ENCODE results near the gene LBHD1. TPM values are rescaled to one million over a fixed set of nuclear protein-coding genes. Genes with fewer than 3 reads are reported as not detected.
"Not testable (repeated sequence)": the region's sequence is repeated elsewhere in the genome, so short reads cannot be mapped to it uniquely, and the experiment has no call there.

The LBHD1 gene
- total RNA-seq, 1 donor from 2014 or later, result 1.1 TPM

- no peak for TF ChIP-seq CTCF (IDR thresholded peaks at IDR 0.05; ENCODE audit: insufficient read depth, low read length, severe bottlenecking)
- H3K27me3 ChIP-seq (ENCODE audit: control insufficient read depth, insufficient read depth, low read length), result no peaks in the 10 kb centered on the region
- peak overlapping the region; percentile 98 for H3K4me3 ChIP-seq (ENCODE audit: low read depth, low read length)
- H3K36me3 ChIP-seq (ENCODE audit: control insufficient read depth, insufficient read depth, low read length), result peaks cover 5% of the 10 kb centered on the region
- no peak for FAIRE-seq
- DNase-seq (ENCODE audit: low read depth), result no peak
These were observed 6.3 kb upstream of the LBHD1 start for GRCh38 chr11:62678433-62678769.

- FAIRE-seq, result no peak
- H3K27me3 ChIP-seq (ENCODE audit: control insufficient read depth, insufficient read depth, low read length), result no peaks in the 10 kb centered on the region
- H3K4me3 ChIP-seq (ENCODE audit: low read depth, low read length), result no peak overlapping the region
- peaks cover 5% of the 10 kb centered on the region for H3K36me3 ChIP-seq (ENCODE audit: control insufficient read depth, insufficient read depth, low read length)
- no peak for DNase-seq (ENCODE audit: low read depth)
- no peak for TF ChIP-seq CTCF (IDR thresholded peaks at IDR 0.05; ENCODE audit: insufficient read depth, low read length, severe bottlenecking)
These were observed 5.6 kb upstream of the LBHD1 start for GRCh38 chr11:62677714-62678113.

GRCh38 chr11:62677156-62677555, 5.1 kb upstream of the LBHD1 start:
- Histone ChIP-seq H3K27me3 (ENCODE audit: control insufficient read depth, insufficient read depth, low read length) (no peaks in the 10 kb centered on the region), H3K36me3 (ENCODE audit: control insufficient read depth, insufficient read depth, low read length) (peaks cover 5% of the 10 kb centered on the region), H3K4me3 (ENCODE audit: low read depth, low read length) (no peak overlapping the region)
- DNase-seq (ENCODE audit: low read depth) (no peak), FAIRE-seq (no peak)
- no peak for TF ChIP-seq CTCF (IDR thresholded peaks at IDR 0.05; ENCODE audit: insufficient read depth, low read length, severe bottlenecking)

- Histone ChIP-seq H3K36me3 (ENCODE audit: control insufficient read depth, insufficient read depth, low read length) (peaks cover 5% of the 10 kb centered on the region), H3K4me3 (ENCODE audit: low read depth, low read length) (no peak overlapping the region), H3K27me3 (ENCODE audit: control insufficient read depth, insufficient read depth, low read length) (no peaks in the 10 kb centered on the region)
- no peak for DNase-seq (ENCODE audit: low read depth)
- FAIRE-seq, result no peak
- TF ChIP-seq CTCF (IDR thresholded peaks at IDR 0.05; ENCODE audit: insufficient read depth, low read length, severe bottlenecking), result no peak
These were observed 4.6 kb upstream of the LBHD1 start for GRCh38 chr11:62676698-62677097.

- not testable (repeated sequence) for H3K36me3 ChIP-seq (ENCODE audit: control insufficient read depth, insufficient read depth, low read length); DNase-seq (ENCODE audit: low read depth); H3K27me3 ChIP-seq (ENCODE audit: control insufficient read depth, insufficient read depth, low read length); H3K4me3 ChIP-seq (ENCODE audit: low read depth, low read length); FAIRE-seq
These were observed 3.3 kb upstream of the LBHD1 start for GRCh38 chr11:62675415-62675814.

GRCh38 chr11:62673196-62673525, 1.1 kb upstream of the LBHD1 start:
- DNase-seq (ENCODE audit: low read depth), result no peak
- Histone ChIP-seq H3K27me3 (ENCODE audit: control insufficient read depth, insufficient read depth, low read length) (no peaks in the 10 kb centered on the region), H3K36me3 (ENCODE audit: control insufficient read depth, insufficient read depth, low read length) (peaks cover 5% of the 10 kb centered on the region), H3K4me3 (ENCODE audit: low read depth, low read length) (no peak overlapping the region)
- TF ChIP-seq CTCF (IDR thresholded peaks at IDR 0.05; ENCODE audit: insufficient read depth, low read length, severe bottlenecking), result no peak
- no peak for FAIRE-seq

Measured in bronchial epithelial cell (primary cell).